GM21737 (cell line): ENCODE measurements around the gene COMTD1.

Experiments used
- ATAC-seq: cut with Tn5 transposase; IDR thresholded peaks from one replicate; pipeline ENCODE4 v1.9.1; 2021; ENCODE audit warnings: mild to moderate bottlenecking, moderate library complexity; ENCODE audit not compliant: unreplicated experiment

Gene COMTD1

DNA sequence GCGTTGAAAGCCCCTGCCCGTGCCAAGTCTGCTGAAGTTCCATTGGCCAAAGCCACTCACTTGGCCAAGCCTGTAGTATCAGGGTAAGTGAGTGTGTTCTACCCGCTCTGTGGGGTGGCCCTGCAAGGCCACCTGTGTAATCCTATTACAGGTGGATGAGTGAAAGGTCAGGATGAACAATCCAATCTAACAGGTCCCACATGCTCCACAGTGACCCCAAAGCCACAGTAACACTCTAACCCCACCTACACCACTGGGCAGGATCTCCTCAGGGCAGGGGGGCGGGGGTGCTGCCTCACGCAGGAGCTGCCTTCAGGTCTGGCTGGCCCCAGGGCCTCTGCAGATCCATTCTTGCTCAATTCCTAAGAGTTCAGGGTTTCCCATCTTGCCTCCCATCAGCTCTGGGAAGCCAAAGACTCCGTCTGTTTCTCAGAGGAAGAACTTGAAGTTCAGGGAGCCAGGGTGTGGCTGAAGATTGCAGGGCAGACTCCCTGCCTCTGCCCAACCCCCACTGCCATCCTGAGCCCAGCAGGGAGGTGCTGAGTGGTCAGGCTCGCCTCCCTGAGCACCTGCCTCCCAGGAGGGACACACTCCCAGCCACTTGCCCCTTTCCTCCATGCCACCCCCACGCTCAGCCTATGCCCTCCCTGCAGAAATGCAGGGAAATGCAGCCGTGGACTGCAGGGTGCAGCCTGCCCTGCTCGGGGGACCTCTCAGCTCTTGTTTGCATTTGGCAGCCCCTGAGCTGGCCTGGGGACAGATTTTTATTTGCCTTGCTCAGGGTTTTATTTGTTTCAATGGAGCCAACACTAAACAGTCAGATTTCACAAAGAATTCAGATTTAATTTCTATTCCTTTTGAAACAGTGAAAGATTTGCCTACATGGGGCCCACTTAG, 9.8 kb upstream of the COMTD1 start:
- no peak for ATAC-seq

DNA sequence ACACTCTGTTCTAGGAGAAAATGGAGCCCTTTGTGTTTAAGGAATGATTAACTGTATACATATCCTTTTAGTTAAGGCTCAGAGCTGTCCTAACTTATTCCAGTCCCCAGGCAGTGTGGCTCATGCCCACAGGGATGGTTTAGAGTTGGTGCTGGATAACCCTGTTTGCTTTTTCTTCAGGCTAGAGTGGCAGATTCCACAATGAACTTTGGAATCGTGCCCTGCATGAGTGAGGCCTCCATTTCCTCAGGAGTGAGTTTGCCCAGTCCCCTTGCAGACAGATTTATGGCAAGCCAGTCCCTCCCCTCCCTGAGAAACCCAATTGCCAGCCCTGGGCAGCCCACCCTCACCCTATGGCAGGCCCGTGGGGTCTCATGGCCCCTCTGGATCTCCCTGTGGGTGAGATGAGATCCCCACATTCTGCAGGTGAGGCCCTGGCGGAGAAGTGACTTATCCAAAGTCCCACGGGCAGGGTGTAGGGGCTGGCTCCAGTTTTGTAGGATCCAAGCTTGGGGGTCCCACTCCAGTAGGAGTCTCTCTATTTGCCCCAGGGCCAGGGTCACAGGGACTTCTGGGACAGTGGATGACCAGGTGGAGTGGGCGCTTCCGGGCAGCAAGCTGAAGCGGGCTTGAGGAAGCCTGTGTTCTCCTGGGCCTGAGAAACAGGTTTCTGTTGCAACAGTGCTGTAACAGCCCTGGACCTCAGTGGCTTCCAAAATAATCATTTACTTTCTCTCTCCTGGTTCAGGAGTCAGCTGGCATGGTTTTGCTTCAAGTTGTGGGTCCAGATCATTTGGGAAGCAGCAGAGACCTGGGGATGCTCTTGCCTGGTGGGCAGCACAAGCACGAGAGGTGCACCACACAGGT, 9.0 kb upstream of the COMTD1 start:
- no peak for ATAC-seq

DNA sequence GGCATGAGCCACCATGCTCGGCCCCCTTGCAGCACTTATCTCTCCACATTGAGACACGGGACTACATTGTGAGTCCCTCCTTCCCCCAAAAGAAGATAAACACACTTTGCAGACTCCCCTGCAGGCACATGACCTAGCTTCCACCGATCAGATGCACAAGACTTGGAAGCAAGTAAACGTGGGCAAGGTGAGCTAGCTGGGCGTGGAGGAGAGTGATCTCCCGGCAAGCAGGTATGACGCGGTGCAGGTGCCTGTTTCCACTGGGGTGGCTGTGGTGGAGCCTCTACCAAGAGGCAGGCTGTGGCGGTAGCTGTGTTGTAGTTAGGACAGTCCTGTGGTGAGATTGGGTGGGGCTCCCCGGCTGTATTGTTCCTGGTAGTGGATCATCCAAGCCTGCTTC, 7.7 kb upstream of the COMTD1 start:
- no peak for ATAC-seq

DNA sequence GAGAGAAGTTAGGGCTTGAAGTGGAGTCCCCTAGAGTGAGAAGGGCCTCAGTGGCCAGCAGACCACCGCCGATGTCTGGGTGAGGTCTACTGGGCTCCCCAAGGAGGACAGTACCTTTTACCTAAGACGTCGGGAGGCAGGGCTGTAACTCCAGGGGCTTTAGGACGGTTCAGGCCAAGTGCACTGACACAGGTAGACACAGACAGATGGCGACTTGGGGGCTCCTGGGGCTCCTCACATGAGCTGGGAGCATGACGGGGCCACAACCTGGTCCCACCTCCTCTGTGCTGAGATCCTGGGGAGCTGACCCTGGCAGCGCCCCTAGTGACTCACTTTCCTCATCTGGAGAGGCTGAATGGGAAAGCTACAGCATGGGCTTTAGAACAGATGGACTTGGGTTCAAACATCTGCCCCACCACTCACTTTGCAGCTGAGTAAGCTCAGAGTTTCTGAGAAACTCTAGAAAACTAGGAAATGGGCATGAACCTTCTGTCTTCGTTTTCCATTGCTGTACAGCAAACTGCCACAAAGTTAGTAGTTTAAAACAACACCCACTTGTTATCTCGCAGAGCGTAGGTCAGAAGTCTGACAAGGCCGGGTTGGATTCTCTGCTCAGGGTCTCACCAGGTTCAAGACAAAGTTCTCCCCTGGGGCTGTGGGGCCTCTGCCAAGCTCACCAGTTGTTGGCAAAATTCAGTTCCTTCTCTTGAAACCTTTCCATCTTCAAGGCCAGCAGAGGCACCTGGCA, 4.7 kb upstream of the COMTD1 start:
- no peak for ATAC-seq

DNA sequence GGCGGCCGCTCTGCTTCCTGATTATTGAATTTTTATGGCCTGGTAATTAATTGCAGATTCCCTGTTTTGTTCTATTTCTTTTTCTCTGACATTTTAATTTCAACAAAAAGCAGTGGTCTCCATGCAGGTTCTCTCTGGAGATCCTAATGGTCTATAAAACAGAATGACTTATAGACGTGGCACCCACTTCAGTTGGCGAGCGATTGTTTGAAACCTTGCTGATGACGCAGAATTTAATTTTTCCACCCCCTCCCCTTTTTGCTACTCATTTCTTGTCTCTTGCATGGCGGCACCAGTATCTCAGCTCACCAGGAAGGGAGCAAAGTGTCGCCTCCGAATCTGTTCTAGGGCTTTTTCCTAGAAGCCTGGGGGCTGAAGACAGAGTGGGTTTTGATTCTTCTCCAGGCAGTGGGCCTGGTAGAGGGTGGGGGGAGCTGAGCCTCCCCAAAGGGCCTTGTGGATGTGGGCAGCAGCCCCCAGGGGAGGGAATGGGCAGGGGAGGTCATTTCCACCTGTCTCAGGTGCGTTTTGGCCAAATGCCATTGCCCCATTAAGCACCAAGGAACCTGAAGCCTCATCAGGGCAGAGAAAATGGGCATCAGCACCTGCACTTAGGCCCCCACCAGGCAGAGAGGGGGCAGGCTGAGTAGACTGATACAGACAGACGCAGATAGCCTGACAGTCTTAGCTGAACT, 3.5 kb upstream of the COMTD1 start:
- ATAC-seq: no peak

DNA sequence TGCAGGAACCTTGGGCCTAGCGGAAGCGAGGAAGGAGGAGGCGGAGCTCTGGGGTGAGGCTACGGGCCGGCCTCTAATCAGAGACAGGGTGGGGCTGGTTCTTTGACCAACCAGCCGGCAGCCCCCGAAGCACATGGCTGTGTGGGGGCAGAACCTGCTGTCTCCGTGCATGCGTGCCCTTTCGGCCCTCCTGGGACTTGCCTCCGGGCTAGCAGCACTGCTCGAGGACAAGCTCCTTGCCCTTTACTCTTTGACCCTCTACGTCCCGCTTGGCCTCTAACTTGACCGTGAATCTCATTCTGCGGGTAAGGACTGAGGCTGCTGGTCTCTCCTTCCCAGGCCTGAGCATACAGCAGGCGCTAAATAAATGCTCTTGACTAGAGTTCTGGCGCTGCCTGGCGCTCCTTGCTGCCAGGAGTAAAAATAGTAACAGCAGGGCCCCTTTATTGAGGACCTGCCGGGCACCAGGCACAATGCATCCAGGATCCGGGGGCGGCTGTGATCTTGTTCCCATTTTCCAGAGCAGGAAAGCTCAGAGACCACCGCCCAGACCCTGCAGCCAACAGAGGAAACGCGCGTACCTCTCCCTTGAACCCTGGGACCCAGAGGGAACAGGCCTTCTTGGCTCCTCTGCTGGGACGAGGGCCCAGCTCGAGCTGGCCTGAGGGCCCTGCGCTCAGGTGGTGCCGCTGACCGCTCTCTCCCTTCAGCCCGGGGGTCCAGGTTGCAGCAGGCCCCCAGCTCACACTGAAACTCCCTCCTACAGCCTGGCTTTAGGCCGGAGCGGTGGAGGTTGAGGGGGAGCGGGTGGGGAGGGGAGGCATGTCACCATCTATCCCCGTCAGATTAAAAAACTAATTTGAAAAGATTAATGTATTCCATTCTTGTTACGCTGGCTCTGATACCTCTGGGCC, 2.7 kb upstream of the COMTD1 start:
- ATAC-seq: no peak

DNA sequence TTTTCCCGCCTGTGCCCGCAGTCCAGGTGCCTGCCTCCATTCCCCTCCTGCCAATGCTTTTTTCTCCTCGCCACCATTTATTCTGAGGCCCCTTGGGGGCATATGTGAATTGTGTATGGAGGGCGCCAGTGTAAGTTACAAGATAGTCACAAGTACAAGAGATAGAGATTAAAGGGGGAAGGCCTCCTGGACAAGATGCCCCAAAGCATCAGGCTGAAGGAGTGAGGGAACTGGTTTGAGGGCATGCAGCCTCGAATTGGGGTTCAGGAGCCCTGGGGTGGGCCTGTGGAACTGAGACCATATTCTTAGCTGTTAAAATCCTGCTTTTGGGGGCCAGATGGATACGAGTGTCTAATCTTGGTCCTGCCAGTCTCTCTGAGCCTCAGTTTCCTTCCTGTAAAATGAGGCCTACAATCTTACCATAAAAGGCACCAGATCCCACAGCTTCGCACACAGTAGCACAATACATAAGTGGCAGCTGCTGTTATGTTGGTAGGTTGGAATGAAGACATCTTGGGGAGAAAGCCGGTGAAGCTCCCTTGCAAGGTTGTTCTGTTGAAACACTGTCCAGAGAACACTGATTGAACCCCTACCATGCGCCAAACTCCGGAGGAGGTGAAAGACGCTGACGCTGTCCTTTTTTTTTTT, 545 bp upstream of the COMTD1 start:
- ATAC-seq: no peak

DNA sequence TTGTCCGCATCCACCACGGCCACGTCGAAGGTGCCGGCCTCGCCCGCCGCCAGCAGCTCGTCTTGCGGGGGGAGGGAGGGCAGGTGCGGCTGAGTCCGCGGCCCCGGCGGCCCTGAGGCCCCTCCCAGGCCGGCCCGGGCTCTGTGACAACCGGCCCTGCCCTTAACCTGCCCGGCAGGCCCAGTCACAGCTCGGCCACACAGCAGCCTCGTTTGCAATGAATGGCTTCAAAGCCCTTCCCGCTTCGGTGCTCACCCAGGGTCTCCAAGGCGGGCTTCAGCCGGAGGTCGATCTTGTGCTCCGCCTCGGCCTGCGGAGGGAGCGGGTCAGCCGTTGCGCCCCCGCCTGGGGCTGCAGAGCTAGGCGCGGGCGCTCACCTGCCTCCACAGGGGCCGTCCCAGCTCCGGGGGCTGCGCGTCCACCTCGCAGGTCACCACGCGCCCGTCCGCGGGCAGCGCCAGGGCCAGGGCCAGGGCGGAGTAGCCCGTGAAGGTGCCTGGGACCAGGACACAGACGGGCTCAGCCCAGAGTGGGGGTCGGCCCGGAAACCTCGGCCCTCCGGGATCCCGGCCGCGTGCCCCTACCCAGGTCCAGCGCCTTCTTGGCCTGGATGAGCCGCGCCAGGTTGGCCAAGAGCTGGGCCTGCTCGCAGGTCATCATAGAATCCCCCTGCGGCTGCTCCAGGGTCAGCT, 928 bp downstream of the COMTD1 start:
- peak; percentile 9 for ATAC-seq

DNA sequence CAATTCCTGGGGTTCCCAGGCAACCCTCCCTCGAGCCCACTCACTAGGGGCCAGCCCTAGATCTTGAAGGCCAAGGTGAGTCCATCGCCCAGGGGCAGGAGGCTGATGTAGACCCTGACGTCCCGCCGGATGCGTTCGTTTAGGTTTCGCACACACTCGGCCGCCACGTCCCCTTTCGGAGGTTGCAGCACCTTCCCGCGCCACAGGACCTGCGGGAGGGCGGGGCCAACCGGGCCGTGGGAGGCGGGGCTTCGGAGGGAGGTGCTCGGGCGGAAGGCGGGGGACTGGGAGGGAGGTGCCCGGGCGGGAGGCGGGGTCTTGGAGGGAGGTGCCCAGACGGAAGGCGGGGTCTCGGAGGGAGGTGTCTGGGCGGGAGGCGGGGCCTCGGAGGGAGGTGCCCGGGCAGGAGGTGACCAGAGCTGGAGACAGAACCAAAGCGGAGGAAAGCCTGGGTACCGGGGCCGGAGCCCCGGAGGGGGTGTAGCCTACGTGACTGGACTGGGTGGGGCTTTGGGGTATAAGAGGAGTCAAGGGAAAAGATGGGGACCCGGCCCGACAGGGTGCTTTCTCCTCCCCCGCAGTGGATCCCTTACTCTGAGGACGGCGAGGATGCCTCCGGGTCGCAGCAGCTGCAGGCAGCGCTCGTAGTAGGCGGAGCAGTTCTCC, 1.6 kb downstream of the COMTD1 start:
- ATAC-seq: peak; percentile 51

DNA sequence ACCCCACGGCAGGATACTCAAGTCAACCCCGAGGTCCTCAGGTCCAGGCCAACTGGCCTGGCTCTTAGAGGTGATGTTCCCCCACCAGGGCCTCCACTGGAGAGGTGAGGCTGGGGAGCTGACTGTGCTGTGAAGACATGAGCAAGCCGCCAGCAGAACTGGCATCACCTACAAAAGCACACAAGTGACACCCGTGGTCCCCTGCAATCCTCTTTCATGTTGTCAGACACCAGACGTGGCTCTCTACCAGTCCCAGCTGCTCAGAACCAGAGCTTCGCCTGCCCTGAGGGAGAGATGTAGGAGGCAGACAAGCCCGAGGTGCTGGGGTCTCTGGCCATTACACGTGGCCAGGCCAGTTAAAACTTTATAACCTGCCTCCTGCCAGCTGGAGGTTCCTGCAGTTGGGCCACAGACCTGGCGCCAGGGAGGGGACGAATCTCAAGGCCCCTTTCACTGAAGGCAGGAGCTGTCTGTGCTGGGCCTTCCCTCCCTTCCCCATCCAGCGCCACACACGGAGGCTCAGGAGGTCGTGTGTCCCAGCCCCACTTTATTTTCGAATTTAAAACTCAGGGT, 2.2 kb downstream of the COMTD1 start:
- ATAC-seq: no peak

DNA sequence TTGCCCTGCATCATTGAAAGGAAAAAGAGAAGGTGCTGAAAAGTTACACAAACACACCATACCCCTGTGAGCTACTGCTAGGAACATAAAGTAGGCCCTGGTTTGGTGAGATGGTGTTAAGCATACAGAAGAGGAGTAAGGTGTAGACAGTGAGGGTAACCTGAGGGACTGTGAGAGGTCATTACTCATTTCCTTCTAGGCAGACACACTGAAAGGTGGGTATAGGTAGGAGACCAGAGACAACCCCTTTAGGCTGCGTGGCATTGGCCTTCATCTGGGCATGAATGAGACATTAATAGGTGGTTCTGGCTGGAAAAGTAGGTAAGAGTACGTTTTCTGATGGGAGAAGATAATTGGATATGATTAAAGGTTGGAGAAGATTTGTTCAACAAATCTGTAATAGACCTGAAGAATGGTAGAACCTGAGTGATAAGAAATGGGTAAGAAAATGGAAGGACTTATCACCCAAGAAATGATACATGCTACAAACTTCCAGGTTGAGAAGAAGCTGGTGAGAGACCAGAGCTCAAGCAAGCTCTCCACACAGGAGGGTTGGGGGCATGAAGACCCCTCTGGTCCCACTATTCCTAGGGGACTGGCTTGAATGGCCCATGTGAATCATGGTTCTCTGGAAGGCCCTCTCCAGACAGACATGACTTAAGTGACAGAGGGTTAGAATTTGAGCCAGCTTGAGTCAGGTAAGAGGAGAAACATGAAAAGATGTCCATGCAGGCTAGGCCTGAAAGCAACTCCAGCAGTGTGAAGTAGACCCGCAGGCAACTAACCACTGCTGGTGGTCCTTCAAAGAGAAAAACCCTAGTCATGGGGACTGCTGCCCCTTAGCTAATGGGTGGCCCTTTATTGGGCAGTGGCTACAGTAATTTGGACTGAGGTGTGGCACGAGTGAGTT, 3.8 kb downstream of the COMTD1 start:
- ATAC-seq: no peak

DNA sequence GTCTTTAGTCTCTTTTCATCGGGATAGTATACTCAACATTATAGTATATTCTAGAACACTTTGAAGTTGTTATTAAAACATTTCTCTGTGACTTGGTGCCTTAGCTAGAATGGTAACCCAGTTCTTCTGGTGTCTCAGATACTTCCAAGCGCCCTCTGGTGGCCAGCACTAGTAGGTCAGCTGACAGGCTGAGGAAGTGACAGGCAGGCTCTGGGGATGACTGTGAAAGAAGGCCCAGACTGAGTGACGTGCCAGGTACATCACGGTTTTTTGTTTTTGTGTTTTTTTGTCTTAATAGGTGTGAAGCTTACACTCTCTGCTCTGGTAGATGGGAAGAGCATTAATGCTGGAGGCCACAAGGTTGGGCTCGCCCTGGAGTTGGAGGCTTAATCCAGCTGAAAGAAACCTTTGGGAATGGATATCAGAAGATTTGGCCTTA, 5.1 kb downstream of the COMTD1 start:
- peak; percentile 31 for ATAC-seq

DNA sequence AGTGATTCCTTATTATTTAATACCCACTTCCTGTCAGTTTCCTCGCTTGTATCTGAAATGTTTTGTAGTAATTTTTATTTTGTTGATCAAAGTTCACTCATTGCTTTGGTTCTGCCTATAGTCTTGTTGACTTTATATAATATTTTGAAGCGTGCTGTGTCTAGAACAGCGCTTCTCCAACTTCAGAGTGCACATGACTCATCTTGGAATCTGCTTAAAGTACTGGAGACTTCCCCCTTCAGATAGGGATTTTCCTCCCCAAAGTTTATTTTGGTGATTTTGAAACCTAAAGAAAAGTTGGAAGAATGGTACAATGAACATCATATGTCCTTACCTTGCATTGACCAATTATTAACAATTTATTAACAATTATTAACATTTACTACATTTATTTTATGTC, 5.8 kb downstream of the COMTD1 start:
- no peak for ATAC-seq

DNA sequence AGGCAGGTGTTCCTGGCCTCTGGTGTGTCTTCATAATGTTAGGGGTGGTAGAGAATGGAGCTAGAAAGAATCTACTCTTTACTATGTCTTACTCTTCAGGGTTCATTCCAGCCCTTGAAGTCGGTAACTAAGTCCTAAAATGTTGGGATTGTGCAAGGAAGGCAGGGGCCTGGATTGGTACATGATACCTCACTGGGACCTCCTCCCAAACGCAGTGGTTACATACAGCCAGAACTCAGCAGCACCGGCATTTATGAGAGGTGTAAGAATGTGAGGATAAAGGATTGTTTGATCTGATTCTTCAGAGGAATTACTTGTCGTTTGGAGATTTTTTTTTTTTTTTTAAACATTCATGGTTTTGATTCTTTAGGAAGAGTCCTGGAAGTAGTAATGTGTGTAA, 6.9 kb downstream of the COMTD1 start:
- ATAC-seq: no peak

DNA sequence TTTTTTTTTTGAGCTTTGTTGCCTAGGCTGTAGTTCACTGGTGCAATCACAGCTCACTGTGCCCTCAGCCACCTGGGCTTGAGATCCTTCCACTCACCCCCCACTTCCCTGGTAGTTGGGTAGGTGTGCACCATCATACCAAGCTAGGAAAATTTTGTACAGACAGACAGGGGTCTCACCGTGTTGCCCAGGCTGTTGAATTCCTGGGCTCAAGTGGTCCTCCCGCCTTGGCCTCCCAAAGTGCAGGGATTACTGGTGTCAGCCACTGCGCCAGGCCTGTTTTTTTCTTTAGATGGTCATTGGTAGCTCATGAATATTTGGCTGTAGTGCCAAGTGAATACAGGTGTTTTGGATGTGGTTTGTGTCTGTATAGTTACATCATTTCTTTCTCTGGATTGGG, 7.5 kb downstream of the COMTD1 start:
- no peak for ATAC-seq

DNA sequence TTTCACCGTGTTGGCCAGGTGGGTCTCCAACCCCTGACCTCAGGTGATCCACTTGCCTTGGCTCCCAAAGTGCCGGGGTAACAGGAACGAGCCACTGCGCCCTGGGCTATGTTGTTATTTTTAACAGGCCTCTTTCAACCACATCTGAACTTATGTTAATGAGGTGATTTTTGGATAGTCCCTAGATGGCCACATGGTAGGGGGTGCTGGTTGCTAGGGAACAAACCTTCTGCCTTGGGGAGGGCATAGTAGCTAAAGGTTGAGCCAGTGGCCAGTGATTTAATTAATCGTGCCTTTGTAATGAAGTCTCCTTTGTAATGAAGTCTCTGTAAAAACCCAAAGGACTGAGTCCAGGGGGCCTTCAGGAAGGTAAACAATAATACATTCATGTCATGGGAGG, 9.1 kb downstream of the COMTD1 start:
- ATAC-seq: no peak

DNA sequence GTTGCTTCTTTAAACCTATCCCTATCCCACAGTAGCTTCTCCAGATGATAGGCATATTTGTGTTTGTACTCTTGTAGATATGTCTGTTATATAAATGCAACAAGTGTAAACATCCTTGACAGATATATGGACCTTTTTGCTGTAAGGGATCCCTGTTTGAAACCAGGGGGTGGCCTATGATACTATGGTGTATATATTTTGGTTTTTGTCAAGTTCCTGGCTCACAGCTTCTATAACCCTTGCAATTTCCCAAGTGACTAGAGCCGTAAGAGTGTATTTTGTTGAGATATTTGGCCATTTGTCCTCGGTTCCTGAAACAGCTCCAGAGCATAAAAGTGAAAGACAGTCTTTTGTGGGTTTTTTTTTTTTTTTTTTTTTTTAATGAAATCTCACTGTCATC, 9.7 kb downstream of the COMTD1 start:
- ATAC-seq: no peak
